ELF-1 (cell line): ENCODE results near the gene NUMBL.
"Not testable (repeated sequence)": the region's sequence is repeated elsewhere in the genome, so short reads cannot be mapped to it uniquely, and the experiment has no call there.

ENCODE experiments used
- DNase-seq: peaks from one replicate; pipeline ENCODE4 v3.0.0-alpha.2; 2016; ENCODE audit warnings: low read depth, low spot score

Gene NUMBL

DNA sequence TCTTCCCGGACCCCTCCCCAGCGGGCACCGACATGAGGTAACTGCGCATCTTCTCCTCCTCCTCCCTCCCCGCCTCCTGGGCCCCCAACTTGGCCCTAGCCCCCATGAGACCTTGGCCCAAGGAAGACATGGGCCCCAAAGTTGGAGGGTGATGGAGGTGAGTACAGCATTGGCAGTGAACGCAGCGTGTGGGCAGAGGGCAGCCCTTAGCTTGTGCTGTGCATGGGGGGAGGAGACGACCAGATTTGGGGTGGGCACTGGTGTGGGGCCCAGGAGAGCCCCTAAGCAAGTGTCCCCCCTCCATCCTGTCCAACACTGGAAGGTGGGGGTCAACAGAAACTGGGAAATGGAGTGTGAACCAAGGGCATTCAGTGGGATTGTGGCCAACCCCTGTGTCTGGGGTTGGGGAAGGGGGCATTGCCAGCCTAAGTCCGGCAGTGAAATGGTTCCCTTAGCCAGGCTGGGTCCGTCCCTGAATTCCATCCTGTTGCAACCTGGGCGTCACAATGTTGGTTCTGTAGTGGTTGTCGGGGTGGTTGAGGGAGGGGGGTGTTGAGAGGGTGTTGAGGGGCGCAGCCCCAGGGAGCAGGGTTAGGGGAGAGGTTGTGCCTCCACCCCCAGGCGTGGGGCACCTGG lies 23.5 kb downstream of the NUMBL start:
- no peak for DNase-seq

- peak; percentile 14 for DNase-seq
These were observed 26.5 kb downstream of the NUMBL start for GRCh38 chr19:40663695-40664692.

DNA sequence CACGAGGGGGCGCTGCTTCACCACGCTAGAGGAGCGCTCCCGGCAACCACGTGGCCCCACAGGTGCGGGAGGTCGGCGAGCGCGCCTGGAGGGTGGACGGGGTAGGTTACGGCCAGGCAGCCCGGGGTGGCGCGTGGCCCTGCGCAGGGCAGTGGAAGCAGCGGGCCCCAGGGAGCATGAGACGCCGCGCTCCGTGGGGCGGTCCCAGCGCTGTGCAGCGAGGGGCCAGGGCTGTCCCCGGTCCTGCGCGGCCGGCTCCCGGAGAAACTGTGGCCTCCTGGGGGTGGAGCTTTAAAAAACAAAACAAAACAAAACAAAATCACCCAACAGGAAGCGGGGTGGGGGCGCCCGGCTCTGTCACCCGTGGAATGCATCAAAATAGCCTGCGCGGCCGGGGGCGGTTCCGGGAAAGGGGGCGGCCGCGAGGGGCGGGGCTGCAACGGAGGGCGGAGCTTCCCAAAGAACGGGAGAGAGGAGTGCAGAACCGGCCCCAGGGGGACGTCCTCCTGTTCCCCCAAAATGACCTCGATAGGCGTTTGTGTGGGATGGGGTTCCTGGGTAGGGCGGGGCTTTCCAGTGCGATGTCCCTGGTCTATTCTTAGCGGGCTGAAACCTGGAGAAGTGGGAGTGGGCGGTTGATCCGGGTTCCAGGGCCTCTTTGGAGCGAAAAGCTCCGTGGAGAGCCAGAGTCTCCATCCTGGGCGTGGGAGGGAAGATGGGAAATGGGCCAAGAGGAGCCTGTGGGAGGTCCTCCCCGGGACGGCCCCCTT lies 27.3 kb downstream of the NUMBL start:
- DNase-seq: peak; percentile 93

DNA sequence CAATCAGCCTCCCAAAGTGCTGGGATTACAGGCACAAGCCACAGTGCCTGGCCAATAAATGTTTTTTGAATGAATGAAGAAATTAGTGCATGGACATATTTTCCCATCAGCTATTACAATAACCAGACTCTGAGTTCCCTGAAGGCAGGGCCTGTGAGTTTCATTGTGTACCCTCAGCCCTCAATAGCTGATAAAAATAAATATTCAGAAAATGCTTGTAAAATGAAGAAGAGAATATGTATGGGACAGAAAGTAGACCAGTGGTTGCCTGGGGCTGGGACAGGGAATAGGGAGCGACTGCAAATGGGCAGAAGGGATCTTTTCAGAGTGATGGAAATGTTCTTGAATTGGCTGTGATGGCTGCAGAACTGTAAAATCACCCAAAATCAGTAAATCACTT lies 28.8 kb downstream of the NUMBL start:
- DNase-seq: no peak

DNA sequence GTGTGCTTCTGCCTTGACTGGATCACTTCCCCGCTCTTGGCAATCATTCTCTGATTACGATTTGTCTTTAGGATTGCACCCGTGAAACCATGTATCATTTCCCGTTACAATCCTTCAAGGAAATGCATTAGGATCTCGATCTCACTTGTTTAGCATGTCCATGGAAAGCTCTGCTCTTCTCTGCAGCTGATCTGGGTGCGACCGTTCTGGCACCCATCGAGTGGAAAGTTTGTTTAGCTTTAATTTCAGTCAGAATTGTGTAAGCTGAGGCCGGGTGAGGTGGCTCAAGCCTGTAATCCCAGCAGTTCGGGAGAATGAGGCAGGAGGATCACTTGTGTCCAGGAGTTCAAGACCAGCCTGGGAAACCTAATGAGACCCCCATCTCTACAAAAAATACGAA lies 30.9 kb downstream of the NUMBL start:
- no peak for DNase-seq

DNA sequence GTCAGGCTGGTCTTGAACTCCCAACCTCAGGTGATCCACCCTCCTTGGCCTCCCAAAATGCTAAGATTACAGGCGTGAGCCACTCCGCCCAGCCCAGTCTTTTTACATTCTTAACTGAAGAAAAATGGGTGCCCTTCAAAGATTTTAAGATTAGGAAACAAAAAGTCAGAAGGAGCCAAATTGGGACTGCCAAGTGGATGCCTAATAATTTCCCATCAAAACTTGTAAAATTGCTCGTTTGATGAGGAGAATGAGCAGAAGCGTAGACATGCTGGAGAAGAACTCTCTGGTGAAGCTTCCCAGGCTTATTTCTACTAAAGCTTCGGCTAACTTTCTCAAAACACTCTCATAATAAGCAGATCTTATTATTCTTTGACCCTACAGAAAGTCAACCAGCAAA lies 31.3 kb downstream of the NUMBL start:
- DNase-seq: no peak

GRCh38 chr19:40658031-40658430 lies 32.4 kb downstream of the NUMBL start:
- no peak for DNase-seq

DNA sequence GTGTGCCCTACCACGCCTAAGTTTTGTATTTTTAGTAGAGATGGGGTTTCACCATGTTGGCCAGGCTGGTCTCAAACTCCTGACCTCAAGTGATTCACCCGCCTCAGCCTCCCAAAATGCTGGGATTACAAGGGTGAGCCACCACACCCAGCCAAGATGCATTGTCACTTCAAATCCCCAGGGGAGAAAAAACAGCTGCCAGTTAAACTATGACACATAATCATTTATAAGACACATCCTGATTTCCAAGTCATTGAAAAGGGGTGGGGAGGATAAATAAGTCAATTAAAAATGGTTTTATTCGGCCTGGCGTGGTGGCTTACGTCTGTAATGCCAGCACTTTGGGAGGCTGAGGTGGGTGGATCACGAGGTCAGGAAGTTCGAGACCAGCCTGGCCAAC lies 34.8 kb downstream of the NUMBL start:
- not testable (repeated sequence) for DNase-seq

GRCh38 chr19:40652303-40652702 lies 38.1 kb downstream of the NUMBL start:
- not testable (repeated sequence) for DNase-seq

- DNase-seq: no peak
These were observed 39.6 kb downstream of the NUMBL start for GRCh38 chr19:40650749-40651305.

- not testable (repeated sequence) for DNase-seq
These were observed 40.4 kb downstream of the NUMBL start for GRCh38 chr19:40649903-40650675.

GRCh38 chr19:40646743-40647254 lies 43.7 kb downstream of the NUMBL start:
- no peak for DNase-seq

GRCh38 chr19:40642757-40643305 lies 47.6 kb downstream of the NUMBL start:
- DNase-seq: no peak

DNA sequence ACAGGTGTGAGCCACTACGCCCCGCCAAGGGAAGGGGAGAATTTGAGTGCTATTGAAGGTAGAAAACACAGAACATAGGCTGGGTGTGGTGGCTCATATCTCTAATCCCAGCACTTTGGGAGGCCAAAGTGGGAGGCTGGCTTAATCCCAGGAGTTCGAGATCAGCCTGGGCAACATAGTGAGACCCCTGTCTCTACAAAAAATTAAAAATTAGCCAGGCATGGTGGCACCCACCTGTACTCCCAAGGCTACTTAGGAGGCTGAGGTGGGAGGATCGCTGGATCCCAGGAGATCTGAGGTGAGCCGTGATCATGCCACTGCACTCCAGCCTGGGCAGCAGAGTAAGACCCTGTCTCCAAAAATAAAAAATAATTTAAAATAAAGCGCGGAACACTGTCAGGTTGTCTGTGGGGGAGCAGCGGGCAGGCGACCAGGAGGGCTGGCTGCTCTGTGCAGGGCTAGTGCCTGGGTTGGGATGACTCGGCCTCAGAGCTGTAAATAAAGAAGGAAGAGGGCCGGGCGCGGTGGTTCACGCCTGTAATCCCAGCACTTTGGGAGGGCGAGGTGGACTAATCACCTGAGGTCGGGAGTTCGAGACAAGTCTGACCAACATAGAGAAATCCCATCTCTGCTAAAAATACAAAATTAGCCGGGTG lies 48.3 kb downstream of the NUMBL start:
- DNase-seq: no peak

- DNase-seq: no peak
These were observed 49.2 kb downstream of the NUMBL start for GRCh38 chr19:40641281-40641680.

GRCh38 chr19:40640744-40641143 lies 49.7 kb downstream of the NUMBL start:
- DNase-seq: no peak

GRCh38 chr19:40639638-40639982 lies 50.8 kb downstream of the NUMBL start:
- no peak for DNase-seq

DNA sequence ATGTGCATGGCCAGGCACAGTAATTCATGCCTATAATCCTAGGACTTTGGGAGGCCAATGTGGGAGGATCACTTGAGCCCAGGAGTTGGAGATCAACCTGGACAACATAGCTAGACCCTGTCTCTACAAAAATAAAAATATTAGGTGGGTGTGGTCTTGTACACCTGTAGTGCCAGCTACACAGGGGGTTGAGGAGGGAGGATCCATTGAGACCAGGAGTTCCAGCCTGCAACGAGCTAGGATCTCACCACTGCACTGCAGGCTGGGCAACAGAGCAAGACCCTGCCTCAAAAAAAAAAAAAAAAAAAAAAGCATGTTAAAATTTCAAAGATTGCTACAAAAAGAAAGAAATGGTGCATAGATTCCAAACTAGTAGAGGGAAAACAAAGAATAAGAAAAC lies 52.1 kb downstream of the NUMBL start:
- no peak for DNase-seq

DNA sequence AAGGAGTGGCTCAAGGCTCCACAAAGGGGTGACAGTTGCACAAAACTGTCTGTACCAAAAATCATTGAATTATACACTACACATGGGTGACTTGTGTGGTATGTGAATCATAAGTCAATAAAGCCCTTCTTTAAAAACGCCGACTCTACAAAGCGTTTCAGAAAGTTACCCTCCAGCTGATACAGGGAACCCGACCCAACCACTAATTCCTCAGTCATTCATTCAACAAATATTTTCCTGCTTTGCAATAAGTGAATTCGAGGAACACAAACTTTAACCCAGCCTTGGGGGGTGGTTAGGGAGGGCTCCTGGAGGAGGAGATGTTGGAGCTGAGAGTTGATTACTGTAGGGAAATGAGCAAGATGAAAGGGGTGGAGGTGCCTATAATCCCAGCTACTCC lies 57.2 kb downstream of the NUMBL start:
- DNase-seq: no peak
